Measurements from ENCODE around the gene CMTM3. TPM values are rescaled to one million over a fixed set of nuclear protein-coding genes. Genes with fewer than 3 reads are reported as not detected.

The CMTM3 gene
- total RNA-seq, 4 donors from 2014 or later: 4.9 to 15.7 (median 11.3) TPM

DNA sequence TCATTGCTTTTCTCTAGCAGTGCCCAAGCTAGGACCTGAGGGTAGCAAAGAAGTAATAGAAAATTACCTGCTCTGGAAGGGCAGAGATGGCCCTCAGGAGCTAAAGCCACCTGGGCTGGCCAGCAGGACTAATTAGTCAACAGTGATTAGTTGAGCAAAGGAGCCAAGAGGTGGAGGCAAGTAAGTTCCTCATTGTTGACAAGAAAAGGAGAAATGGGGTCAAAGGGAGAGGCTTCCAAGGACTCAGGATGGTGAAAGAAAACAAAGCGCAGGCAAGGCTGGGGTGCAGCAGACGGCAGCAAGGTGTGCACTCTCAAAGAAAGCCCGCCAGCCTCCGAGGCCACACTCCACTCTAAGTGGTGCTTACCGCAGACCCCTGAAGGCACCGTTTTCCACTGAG, 47.5 kb downstream of the CMTM3 start:
- H3K9me3 ChIP-seq: no peaks in the 10 kb centered on the region
- no peak for TF ChIP-seq POLR2A (IDR thresholded peaks at IDR 0.05)
- TF ChIP-seq, protein P1, sequence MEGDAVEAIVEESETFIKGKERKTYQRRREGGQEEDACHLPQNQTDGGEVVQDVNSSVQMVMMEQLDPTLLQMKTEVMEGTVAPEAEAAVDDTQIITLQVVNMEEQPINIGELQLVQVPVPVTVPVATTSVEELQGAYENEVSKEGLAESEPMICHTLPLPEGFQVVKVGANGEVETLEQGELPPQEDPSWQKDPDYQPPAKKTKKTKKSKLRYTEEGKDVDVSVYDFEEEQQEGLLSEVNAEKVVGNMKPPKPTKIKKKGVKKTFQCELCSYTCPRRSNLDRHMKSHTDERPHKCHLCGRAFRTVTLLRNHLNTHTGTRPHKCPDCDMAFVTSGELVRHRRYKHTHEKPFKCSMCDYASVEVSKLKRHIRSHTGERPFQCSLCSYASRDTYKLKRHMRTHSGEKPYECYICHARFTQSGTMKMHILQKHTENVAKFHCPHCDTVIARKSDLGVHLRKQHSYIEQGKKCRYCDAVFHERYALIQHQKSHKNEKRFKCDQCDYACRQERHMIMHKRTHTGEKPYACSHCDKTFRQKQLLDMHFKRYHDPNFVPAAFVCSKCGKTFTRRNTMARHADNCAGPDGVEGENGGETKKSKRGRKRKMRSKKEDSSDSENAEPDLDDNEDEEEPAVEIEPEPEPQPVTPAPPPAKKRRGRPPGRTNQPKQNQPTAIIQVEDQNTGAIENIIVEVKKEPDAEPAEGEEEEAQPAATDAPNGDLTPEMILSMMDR (IDR thresholded peaks at IDR 0.05): no peak
- H3K4me3 ChIP-seq: no peak overlapping the region
- no peaks in the 10 kb centered on the region for H3K27me3 ChIP-seq
- peaks cover 0 to 9% (median 0%) of the 10 kb centered on the region in 4 donors for H3K4me1 ChIP-seq
- no peaks in the 10 kb centered on the region for H3K36me3 ChIP-seq
- no peak for DNase-seq
- no peak overlapping the region for H3K27ac ChIP-seq

GRCh38 chr16:66652661-66653360, 48.3 kb downstream of the CMTM3 start:
- no peaks in the 10 kb centered on the region for H3K27me3 ChIP-seq
- TF ChIP-seq, protein P1 (IDR thresholded peaks at IDR 0.05): no peak
- TF ChIP-seq POLR2A (IDR thresholded peaks at IDR 0.05): no peak
- peaks cover 0 to 9% (median 0%) of the 10 kb centered on the region in 4 donors for H3K4me1 ChIP-seq
- DNase-seq: no peak
- H3K9me3 ChIP-seq: no peaks in the 10 kb centered on the region
- no peaks in the 10 kb centered on the region for H3K36me3 ChIP-seq
- H3K4me3 ChIP-seq: no peak overlapping the region
- H3K27ac ChIP-seq: no peak overlapping the region

- no peaks in the 10 kb centered on the region for H3K9me3 ChIP-seq
- no peak for DNase-seq
- no peaks in the 10 kb centered on the region for H3K27me3 ChIP-seq
- no peak overlapping the region for H3K4me3 ChIP-seq
- H3K27ac ChIP-seq: no peak overlapping the region
- TF ChIP-seq POLR2A (IDR thresholded peaks at IDR 0.05): no peak
- TF ChIP-seq, protein P1 (IDR thresholded peaks at IDR 0.05): no peak
- H3K4me1 ChIP-seq: peaks cover 0 to 9% (median 0%) of the 10 kb centered on the region in 4 donors
- no peaks in the 10 kb centered on the region for H3K36me3 ChIP-seq
These were observed 49.3 kb downstream of the CMTM3 start for GRCh38 chr16:66653581-66654350.

DNA sequence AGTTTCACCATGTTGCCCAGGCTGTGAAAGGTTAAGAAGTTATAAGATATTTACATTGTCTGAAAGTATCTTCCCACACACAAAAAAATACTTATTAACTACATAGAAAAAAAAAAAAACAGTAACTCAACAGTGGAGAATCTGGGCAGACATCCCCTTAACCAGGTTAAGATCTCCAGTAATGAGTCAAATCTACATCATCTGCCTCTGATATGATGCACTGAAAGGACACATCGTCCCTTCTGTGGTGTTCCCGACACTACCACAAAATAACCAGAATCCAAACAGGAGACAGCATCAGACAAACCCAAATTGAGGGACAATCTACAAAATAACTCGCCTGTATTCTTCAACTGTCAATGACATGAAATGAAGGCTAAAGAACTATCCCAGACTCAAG, 52.0 kb downstream of the CMTM3 start:
- no peak for TF ChIP-seq POLR2A (IDR thresholded peaks at IDR 0.05)
- TF ChIP-seq, protein P1 (IDR thresholded peaks at IDR 0.05): no peak
- no peak overlapping the region for H3K27ac ChIP-seq
- H3K27me3 ChIP-seq: no peaks in the 10 kb centered on the region
- H3K9me3 ChIP-seq: no peaks in the 10 kb centered on the region
- no peak for DNase-seq
- peaks cover 0 to 7% (median 0%) of the 10 kb centered on the region in 4 donors for H3K4me1 ChIP-seq
- no peaks in the 10 kb centered on the region for H3K36me3 ChIP-seq
- H3K4me3 ChIP-seq: no peak overlapping the region

DNA sequence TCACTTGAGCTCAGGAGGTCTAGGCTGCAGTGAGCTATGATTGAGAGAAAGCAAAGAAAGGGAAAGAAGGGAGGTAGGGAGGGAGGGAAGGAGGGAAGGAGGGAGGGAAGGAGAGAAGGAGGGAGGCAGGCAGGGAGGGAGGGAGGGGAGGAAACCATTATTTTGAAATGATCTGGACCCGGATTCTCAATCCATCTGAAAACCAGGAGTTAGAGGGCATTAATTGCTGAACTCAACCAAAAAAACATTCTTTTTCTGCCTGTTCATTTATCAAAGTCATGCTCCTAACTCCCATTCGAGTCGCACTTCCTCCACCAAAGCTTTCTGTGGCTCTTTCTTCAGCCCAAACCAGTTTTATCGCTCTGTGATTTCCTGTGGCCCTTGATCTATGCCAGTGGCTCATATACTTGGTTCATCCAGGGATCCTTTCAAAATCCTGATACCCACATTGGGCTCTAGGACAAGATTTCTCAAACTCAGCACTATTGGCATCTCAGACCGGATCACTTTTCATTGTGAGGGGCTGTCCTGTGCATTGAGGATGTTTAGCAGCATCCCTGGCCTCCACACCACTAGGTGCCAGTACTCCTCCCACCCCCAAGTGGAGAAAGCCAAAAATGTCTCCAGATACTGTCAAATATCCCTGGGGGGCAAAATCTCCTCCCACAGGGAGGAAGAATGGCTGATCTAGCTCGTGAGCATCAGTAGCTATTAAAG, 53.8 kb downstream of the CMTM3 start:
- DNase-seq: no peak
- no peak overlapping the region for H3K27ac ChIP-seq

More for the DNA sequence above, 53.8 kb downstream of the CMTM3 start:
- TF ChIP-seq, protein P1 (IDR thresholded peaks at IDR 0.05): no peak
- no peak for TF ChIP-seq POLR2A (IDR thresholded peaks at IDR 0.05)
- no peaks in the 10 kb centered on the region for H3K36me3 ChIP-seq
- H3K9me3 ChIP-seq: no peaks in the 10 kb centered on the region
- H3K4me3 ChIP-seq: no peak overlapping the region
- no peaks in the 10 kb centered on the region for H3K27me3 ChIP-seq
- peaks cover 0 to 18% (median 0%) of the 10 kb centered on the region in 4 donors for H3K4me1 ChIP-seq
